NCI-H748 (cell line): ENCODE results near the gene TOLLIP.

Source experiments
- DNase-seq: peaks from one replicate; lab custom pipeline; 2025; ENCODE audit not compliant: unreplicated experiment; lab: John Stamatoyannopoulos, UW

The TOLLIP gene

GRCh38 chr11:1224491-1225385 lies 84.7 kb downstream of the TOLLIP start:
- DNase-seq = peak; percentile 37
